Gastroesophageal sphincter (tissue), 4 donors: ENCODE data around the gene TMOD1. TPM values are rescaled to one million over a fixed set of nuclear protein-coding genes. Genes with fewer than 3 reads are reported as not detected.
A peak's percentile ranks its signal among the peaks of the same experiment; 100 is the strongest.
"Not testable (repeated sequence)": the region's sequence is repeated elsewhere in the genome, so short reads cannot be mapped to it uniquely, and the experiment has no call there.

Source experiments
- ATAC-seq: fragments of 150-250 bp; one replicate; pipeline ENCODE4 v1.9.1; 2016; ENCODE audit warnings: mild to moderate bottlenecking, moderate library complexity
- H3K27ac ChIP-seq, 4 donors: fragments of 200-600 bp; sonication (generic) in 3 of 4; 1 replicate in 3 of 4; 2 replicates in 1 of 4; pipeline ENCODE4 v1.5.1; 2016 to 2019
- H3K27me3 ChIP-seq: fragments of 200-600 bp; sonication (generic); one replicate; pipeline ENCODE4 v1.5.1; 2019
- H3K36me3 ChIP-seq, 2 donors: fragments of 200-600 bp; sonication (generic); one replicate each; pipeline ENCODE4 v1.5.1; 2019; ENCODE audit warnings: control low read depth in 1 of 2
- H3K4me1 ChIP-seq, 3 donors: fragments of 200-600 bp; sonication (generic); 1 replicate in 2 of 3; 2 replicates in 1 of 3; pipeline ENCODE4 v1.5.1; 2016 to 2019; ENCODE audit warnings: control low read depth in 2 of 3
- H3K4me3 ChIP-seq, 2 donors: fragments of 200-600 bp; sonication (generic); one replicate each; pipeline ENCODE4 v1.5.1; 2019; ENCODE audit warnings: mild to moderate bottlenecking in 1 of 2, moderate library complexity in 1 of 2
- H3K9me3 ChIP-seq, 3 donors: fragments of 200-600 bp; sonication (generic); one replicate each; pipeline ENCODE4 v1.5.1; 2017 to 2019; ENCODE audit warnings: control low read depth in 2 of 3
- CTCF ChIP-seq, 4 experiments: fragments of 200-600 bp in 2 of 4; fragments of 450-650 bp in 2 of 4; sonication (generic) in 1 of 4; IDR thresholded peaks; one replicate each; pipeline ENCODE4 v1.5.1; 2017 to 2019; ENCODE audit warnings: antibody characterized with exemption in 4 of 4, mild to moderate bottlenecking in 2 of 4, moderate library complexity in 2 of 4
- EP300 ChIP-seq: sonication (generic); formaldehyde crosslinking; IDR thresholded peaks from one replicate; pipeline ENCODE4 v1.6.1; 2017; ENCODE audit warnings: antibody characterized with exemption, mild to moderate bottlenecking
- POLR2A ChIP-seq, 2 donors: fragments of 450-650 bp; IDR thresholded peaks; one replicate each; pipeline ENCODE4 v1.6.1; 2017; ENCODE audit warnings: antibody characterized with exemption in 2 of 2, mild to moderate bottlenecking in 2 of 2, moderate library complexity in 1 of 2
- POLR2AphosphoS5 ChIP-seq: sonication (generic); formaldehyde crosslinking; IDR thresholded peaks from one replicate; pipeline ENCODE4 v1.6.1; 2017; ENCODE audit warnings: antibody characterized with exemption
- WGBS, 2 donors: methylation state at CpG; one replicate each; pipeline ENCODE4 v1.1.5; 2018; ENCODE audit warnings: low coverage in 1 of 2; 5-methylcytosine and 5-hydroxymethylcytosine counted together
- total RNA-seq, 4 donors: library from RNA; depleted of rRNA; stranded (reverse); fragments of >200 nt; gene quantifications; one replicate each; pipeline ENCODE4 v1.1.0, GENCODE V29; 2016

The TMOD1 gene
- total RNA-seq, 4 donors from 2014 or later: 38.6 to 99.6 (median 76.7) TPM

DNA sequence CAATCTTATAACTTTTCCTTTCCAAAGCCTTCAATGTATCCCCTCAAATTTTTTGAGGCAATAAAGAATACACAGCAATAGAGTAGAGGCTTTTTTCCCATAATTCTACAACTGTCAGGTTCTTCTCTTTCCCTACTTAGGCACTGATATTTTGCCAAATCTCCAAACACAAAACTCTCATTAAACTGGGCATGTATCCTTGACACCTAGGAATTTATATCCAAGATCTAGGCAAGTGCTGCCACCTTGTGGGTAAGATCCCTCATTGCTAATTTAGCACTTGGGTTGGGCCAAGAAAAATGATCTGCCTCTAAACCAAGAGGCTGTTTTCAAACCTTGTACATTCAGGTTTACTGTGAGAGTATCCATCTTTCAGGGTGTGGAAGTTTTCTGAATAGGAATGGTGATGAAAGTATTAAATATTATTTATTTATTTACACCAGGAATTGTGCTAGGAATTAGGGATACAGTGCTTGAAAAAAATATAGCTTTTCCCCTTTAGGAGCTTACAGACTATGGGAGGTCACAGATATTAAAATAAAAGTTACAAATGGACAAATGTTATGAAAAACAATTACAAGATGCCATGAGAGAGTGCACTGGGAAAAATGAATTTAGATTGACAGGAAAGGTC, 114.1 kb downstream of the TMOD1 start:
- H3K4me3 ChIP-seq: no peak overlapping the region
- H3K9me3 ChIP-seq: no peaks in the 10 kb centered on the region
- peaks cover 0 to 74% of the 10 kb centered on the region in 2 donors for H3K36me3 ChIP-seq
- ATAC-seq: peak; percentile 71
- H3K4me1 ChIP-seq: peaks cover 0 to 17% (median 4%) of the 10 kb centered on the region in 3 donors
- TF ChIP-seq POLR2A (IDR thresholded peaks at IDR 0.05) (no peak), POLR2AphosphoS5 (peak; percentile 64), CTCF (IDR thresholded peaks at IDR 0.05) (peak; percentile 76 to 95 (median 88)), EP300 (no peak)
- H3K27ac ChIP-seq: peak overlapping the region in 3 of 4 donors; percentile 11 to 29 (median 29)
- no peaks in the 10 kb centered on the region for H3K27me3 ChIP-seq

- Histone ChIP-seq H3K4me1 (peaks cover 0 to 17% (median 4%) of the 10 kb centered on the region in 3 donors), H3K27me3 (no peaks in the 10 kb centered on the region), H3K9me3 (no peaks in the 10 kb centered on the region), H3K4me3 (no peak overlapping the region), H3K27ac (no peak overlapping the region), H3K36me3 (peaks cover 0 to 73% of the 10 kb centered on the region in 2 donors)
- TF ChIP-seq POLR2A (IDR thresholded peaks at IDR 0.05): no peak
- no peak for TF ChIP-seq POLR2AphosphoS5
- no peak for TF ChIP-seq EP300
- TF ChIP-seq CTCF (IDR thresholded peaks at IDR 0.05): no peak
- ATAC-seq: no peak
- 75 to 89% methylated on average over 1 of the region's 1 CpG for WGBS, 2 donors
Measured at GRCh38 chr9:97617939-97618416, 116.5 kb downstream of the TMOD1 start.

DNA sequence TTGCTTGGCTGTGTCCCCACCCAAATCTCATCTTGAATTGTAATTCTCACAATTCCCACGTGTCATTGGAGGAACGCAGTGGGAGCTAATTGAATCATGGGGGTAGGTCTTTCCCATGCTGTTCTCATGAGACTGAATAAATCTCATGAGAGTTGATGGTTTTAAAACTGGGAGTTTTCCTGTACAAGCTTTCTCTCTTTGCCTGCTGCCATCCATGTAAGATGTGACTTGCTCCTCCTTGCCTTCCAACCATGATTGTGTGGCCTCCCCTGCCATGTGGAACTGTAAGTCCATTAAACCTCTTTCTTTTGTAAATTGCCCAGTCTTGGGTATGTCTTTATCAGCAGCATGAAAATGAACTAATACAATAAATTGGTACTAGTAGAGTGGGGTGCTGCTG, 118.6 kb downstream of the TMOD1 start:
- not testable (repeated sequence) for H3K9me3 ChIP-seq, H3K27ac ChIP-seq, ATAC-seq, H3K4me3 ChIP-seq, H3K27me3 ChIP-seq
- peaks cover 0 to 83% of the 10 kb centered on the region in 2 donors for H3K36me3 ChIP-seq
- WGBS, 2 donors: 89 to 96% methylated on average over 2 of the region's 2 CpGs
- peaks cover 0 to 10% (median 3%) of the 10 kb centered on the region in 3 donors for H3K4me1 ChIP-seq

- WGBS, 2 donors: 90% methylated on average over 2 to 5 of the region's 5 CpGs
- not testable (repeated sequence) for H3K9me3 ChIP-seq, H3K27me3 ChIP-seq, H3K4me1 ChIP-seq, ATAC-seq, H3K27ac ChIP-seq, H3K4me3 ChIP-seq
- peaks cover 0 to 73% of the 10 kb centered on the region in 2 donors for H3K36me3 ChIP-seq
Measured at GRCh38 chr9:97622483-97622882, 121.0 kb downstream of the TMOD1 start.

- Histone ChIP-seq H3K4me3 (no peak overlapping the region), H3K9me3 (no peaks in the 10 kb centered on the region), H3K4me1 (peaks cover 3 to 21% (median 17%) of the 10 kb centered on the region in 3 donors), H3K27ac (no peak overlapping the region), H3K36me3 (peaks cover 0 to 66% of the 10 kb centered on the region in 2 donors), H3K27me3 (no peaks in the 10 kb centered on the region)
- WGBS, 2 donors: 100% methylated on average over 1 of the region's 1 CpG
- TF ChIP-seq CTCF (IDR thresholded peaks at IDR 0.05): no peak
- no peak for TF ChIP-seq EP300
- TF ChIP-seq POLR2AphosphoS5: no peak
- no peak for TF ChIP-seq POLR2A (IDR thresholded peaks at IDR 0.05)
- ATAC-seq: no peak
Measured at GRCh38 chr9:97623946-97624345, 122.5 kb downstream of the TMOD1 start.

- 65 to 80% methylated on average over 1 to 3 of the region's 3 CpGs for WGBS, 2 donors
- peaks cover 0 to 52% of the 10 kb centered on the region in 2 donors for H3K36me3 ChIP-seq
- no peak for ATAC-seq
- H3K4me3 ChIP-seq: no peak overlapping the region
- peaks cover 3 to 29% (median 18%) of the 10 kb centered on the region in 3 donors for H3K4me1 ChIP-seq
- H3K9me3 ChIP-seq: no peaks in the 10 kb centered on the region
- no peaks in the 10 kb centered on the region for H3K27me3 ChIP-seq
- no peak overlapping the region for H3K27ac ChIP-seq
- TF ChIP-seq CTCF (IDR thresholded peaks at IDR 0.05): no peak
Measured at GRCh38 chr9:97625620-97626019, 124.2 kb downstream of the TMOD1 start.
